KG1 (cell line): ENCODE data around the gene CD63.

Experiments used
- DNase-seq: peaks from one replicate; lab custom pipeline; 2025; lab: John Stamatoyannopoulos, UW

The CD63 gene

GRCh38 chr12:55704824-55705718 lies 23.7 kb downstream of the CD63 start:
- DNase-seq = no peak

DNA sequence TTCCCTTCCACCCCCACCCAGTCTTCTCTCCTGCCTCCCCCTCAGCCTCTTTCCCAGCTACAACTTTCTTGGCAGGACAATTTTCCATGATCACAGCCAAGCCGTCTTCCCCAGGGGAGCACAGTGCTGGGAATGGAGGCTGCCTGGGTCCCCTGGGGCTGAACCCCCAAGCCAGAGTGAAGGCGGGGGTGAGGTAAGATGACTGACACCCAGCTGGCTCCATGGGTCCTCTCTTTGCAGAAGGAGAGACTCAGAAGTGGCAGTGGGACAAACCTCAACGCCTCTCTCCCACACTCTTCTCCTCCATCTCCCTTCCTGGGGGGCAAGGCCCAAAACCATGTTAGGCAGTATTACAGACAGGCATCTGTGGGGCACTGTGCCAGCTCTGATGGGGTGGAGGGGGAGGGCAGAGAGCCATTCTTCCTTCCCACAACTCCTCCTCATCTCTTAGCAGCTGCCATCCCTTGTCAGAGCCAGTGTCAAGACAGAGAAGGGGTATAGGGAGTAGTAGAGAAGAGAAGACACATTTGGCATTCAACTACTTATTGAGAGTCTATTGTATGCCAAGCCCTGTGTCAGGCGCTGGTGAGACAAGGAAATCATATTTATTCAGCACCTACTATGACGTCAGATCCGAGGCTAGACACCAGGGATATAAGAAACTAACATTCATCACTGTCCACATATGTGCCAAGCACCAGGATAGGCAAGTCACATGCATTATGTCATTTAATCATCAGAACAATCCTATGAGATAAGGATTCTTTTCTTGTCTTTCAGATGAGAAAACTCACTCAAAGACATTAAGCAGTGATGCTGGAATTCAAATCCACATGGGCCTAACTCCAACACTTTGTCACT lies 24.7 kb downstream of the CD63 start:
- no peak for DNase-seq

DNA sequence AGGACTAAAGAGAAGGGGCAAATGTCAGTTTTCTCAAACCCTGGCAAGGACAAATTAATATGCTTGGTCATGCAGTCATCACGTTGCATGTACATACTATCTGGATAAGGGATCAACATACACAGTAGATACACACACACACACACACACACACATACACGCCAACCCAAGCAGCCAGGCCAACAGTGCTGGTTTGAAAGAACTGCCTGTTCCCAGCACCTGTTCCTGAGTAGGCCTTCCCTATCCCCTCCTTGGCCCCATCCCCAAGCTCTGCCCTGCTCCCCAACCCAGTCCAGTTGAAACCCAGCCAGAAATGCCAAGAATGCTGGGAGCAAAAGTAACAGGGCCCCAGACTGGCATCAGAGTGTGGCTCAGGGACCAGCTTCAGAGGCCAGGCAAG lies 25.5 kb downstream of the CD63 start:
- no peak for DNase-seq

DNA sequence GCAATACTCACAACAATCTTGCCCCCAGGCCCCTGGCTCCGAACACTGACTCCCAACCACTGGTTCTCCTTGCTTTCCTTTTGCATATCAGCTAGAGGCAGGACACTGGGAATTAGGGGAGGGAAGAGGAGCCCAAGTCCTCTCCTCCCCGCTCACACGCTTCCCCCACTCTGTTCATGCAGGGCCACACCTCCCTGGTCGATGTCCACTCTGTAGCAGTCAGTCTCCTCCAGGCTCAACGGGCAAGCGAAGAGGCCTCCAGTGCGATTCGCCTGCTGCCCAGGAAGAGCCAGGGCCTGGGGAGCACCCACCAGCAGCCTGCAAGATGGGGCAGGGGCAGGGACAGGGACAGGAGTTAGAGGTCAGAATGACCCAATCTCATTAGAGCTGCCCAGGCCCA lies 25.9 kb downstream of the CD63 start:
- DNase-seq = no peak

DNA sequence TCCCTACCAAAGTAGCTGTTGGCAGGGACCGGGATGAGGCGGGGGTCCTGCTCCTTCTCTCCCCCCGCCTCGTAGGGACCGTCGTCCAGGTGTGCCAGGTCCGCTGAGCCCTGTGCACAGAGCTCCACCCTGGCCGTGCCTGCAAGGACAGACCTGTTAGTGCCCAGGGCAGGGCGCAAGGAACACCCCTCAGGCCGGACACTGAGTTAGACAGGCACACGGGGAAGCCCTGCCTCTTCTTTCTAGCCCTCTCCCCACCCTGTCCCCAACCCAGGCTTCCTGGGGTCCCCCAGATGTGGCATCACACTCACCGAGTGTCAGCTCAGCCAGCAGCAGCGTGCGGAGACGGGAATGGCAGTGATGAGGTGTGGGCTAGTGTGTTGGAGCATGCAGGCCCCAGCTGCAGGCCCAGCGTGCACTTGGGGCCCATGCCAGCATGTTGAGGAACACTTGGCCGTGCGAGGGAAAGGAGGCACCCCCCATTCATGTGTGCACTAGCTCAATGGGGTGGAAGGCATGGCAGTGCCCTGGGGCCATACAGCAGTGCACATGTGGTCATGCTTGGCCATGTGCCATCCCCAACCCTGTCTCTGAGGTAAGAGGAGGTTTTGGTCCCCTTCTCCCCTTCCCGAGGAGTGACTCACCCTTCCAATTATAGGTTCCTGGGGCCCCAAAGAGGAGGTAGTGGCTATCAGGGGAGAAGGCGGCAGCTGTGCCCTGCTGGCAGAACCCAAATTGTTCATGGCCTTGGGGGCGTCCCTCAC lies 28.4 kb downstream of the CD63 start:
- DNase-seq = no peak

DNA sequence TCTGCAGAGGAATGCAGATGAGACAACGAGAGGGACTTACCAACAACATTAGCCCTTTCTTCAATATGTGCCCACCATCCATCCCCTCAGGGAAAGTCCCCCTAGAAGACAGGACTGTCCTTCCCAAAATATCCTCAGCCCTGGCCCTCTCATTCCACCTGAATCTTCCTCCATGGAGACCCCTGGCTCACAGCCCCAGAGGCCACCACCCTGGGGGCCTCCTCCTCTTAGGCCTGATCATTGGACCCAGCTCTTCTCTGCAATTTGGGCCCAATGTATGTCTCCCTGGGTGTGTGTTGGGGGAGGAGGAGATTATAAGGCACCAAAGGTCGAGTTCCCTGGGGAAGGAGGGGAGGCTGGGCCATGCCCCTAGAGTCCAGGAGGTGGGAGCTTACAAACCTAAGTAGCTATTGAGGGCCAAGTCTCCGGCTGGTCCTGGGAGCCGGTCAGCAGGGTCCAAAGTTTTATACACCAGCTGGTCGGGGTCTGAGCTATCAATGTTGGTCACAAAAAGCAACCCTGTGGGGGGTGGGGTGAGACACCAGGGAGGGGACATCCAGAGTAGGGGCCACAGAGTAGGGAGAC lies 29.2 kb downstream of the CD63 start:
- DNase-seq = no peak

- no peak for DNase-seq
Measured at GRCh38 chr12:55698965-55699364, 29.8 kb downstream of the CD63 start.

GRCh38 chr12:55698241-55698955 lies 30.4 kb downstream of the CD63 start:
- no peak for DNase-seq

DNA sequence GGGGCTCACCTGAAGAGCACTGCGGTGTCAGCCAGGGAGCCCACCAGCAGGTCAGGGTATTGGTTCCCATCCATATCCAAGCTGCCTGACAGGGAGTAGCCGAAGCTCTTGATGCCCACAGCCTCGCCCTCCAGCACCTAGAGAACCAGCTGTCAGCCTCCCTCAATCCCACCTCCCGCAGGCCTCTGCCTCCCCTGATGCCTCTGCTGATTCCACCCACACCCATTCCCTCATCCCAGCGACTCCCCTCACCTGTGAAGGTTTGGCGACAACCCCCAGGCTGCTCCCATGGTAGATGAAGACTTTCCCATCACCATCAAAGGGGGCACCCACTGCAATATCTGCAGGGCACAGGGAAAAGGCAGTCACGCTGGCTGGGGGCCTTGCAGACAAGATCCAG lies 31.1 kb downstream of the CD63 start:
- DNase-seq = no peak

DNA sequence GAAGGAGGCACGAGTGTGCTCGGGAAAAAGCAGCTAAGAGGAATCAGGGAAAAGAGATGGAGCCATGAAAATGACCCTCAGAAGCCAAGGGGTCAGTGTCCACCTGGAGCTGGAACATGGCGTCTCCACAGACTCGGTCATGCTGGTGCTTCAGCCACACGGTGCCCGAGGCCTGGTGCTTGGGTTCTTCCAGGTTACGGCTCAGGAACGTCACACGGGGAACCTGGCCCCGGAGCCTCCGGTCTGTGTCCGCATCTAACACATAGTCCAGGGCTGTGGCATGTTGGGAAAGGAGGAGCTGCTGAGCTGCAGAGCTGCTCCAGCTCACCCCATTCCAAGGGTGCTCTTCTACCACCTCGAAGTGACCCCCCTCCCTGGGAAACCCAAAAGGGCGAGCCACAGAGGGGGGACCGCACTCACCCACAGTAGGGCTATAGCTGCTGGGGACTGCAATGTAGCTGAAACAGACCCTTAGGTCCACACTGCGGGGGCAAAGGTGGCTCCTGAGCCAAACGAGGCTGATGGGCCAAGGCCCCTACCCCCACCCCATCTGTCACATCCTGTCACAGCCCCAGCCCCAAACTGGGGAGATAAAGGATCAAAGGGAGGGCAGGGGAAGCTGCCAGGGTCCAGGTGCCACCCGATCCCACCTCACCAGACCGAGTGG lies 31.9 kb downstream of the CD63 start:
- no peak for DNase-seq

- DNase-seq = no peak
Measured at GRCh38 chr12:55696141-55696540, 32.7 kb downstream of the CD63 start.

- DNase-seq = no peak
Measured at GRCh38 chr12:55695349-55695748, 33.5 kb downstream of the CD63 start.

- no peak for DNase-seq
Measured at GRCh38 chr12:55694651-55695050, 34.2 kb downstream of the CD63 start.

- DNase-seq = no peak
Measured at GRCh38 chr12:55694188-55694515, 34.7 kb downstream of the CD63 start.

- DNase-seq = no peak
Measured at GRCh38 chr12:55693323-55694187, 35.3 kb downstream of the CD63 start.

- no peak for DNase-seq
Measured at GRCh38 chr12:55692631-55693322, 36.0 kb downstream of the CD63 start.

- no peak for DNase-seq
Measured at GRCh38 chr12:55688716-55689655, 39.8 kb downstream of the CD63 start.

- no peak for DNase-seq
Measured at GRCh38 chr12:55687746-55688145, 41.1 kb downstream of the CD63 start.
